Osteoblast (primary cell): ENCODE results near the gene ATXN7L1. TPM values are rescaled to one million over a fixed set of nuclear protein-coding genes. Genes with fewer than 3 reads are reported as not detected.

Experiments used
- DNase-seq: peaks from one replicate; pipeline ENCODE4 v3.0.0; 2011; ENCODE audit warnings: low spot score, mixed read lengths; ENCODE audit not compliant: insufficient read length; ENCODE audit errors: missing footprints
- H2AFZ ChIP-seq: 2 replicates; pipeline ENCODE4 v1.6.0; 2011; ENCODE audit warnings: mild to moderate bottlenecking, low read length
- H3K27ac ChIP-seq: 2 replicates; pipeline ENCODE4 v1.5.1; 2011; ENCODE audit warnings: mild to moderate bottlenecking, low read depth, low read length, moderate library complexity
- H3K27me3 ChIP-seq: 2 replicates; pipeline ENCODE4 v1.6.0; 2012; ENCODE audit warnings: mild to moderate bottlenecking, control low read depth, inconsistent platforms, low read length, moderate library complexity; ENCODE audit not compliant: insufficient read depth
- H3K36me3 ChIP-seq: 2 replicates; pipeline ENCODE4 v1.5.1; 2011; ENCODE audit warnings: mild to moderate bottlenecking, low read length, control low read depth, moderate library complexity; ENCODE audit not compliant: insufficient read depth
- H3K4me1 ChIP-seq: 2 replicates; pipeline ENCODE4 v1.5.1; 2011; ENCODE audit warnings: mild to moderate bottlenecking, low read length, control low read depth, moderate library complexity; ENCODE audit not compliant: insufficient read depth
- H3K4me2 ChIP-seq: 2 replicates; pipeline ENCODE4 v1.6.0; 2011; ENCODE audit warnings: mild to moderate bottlenecking, low read length; ENCODE audit not compliant: insufficient read depth
- H3K4me3 ChIP-seq: fragments of 200-600 bp; sonication (generic); 3 replicates; pipeline ENCODE4 v1.5.1; 2012; ENCODE audit warnings: mild to moderate bottlenecking, low read length, inconsistent platforms; ENCODE audit not compliant: insufficient read depth
- H3K79me2 ChIP-seq: 2 replicates; pipeline ENCODE4 v1.6.0; 2012; ENCODE audit warnings: mild to moderate bottlenecking, low read length, control low read depth, inconsistent platforms; ENCODE audit not compliant: insufficient read depth
- H3K9me3 ChIP-seq: 2 replicates; pipeline ENCODE4 v1.5.1; 2011; ENCODE audit warnings: low read depth, low read length, control low read depth
- H4K20me1 ChIP-seq: 2 replicates; pipeline ENCODE4 v1.6.0; 2012; ENCODE audit warnings: mild to moderate bottlenecking, low read length, control low read depth; ENCODE audit not compliant: insufficient read depth
- CTCF ChIP-seq: IDR thresholded peaks from 2 replicates; pipeline ENCODE4 v1.5.1; 2011; ENCODE audit warnings: mild to moderate bottlenecking, low read depth, low read length, moderate library complexity; ENCODE audit errors: extremely low read depth
- total RNA-seq: library from RNA; depleted of rRNA; stranded (reverse); fragments of >200 nt; gene quantifications from 2 replicates; pipeline ENCODE4 v1.2.3, GENCODE V29; 2012

ATXN7L1 gene
- total RNA-seq, 1 donor, result 9.0 TPM

GRCh38 chr7:105680505-105681187 lies 195.8 kb downstream of the ATXN7L1 start:
- H3K4me2 ChIP-seq, result no peak overlapping the region
- H3K79me2 ChIP-seq, result no peaks in the 10 kb centered on the region
- H3K4me3 ChIP-seq, result no peak overlapping the region
- no peak overlapping the region for H3K27ac ChIP-seq
- H3K9me3 ChIP-seq, result no peaks in the 10 kb centered on the region
- no peaks in the 10 kb centered on the region for H3K4me1 ChIP-seq
- no peaks in the 10 kb centered on the region for H3K27me3 ChIP-seq
- peaks cover 23% of the 10 kb centered on the region for H4K20me1 ChIP-seq
- TF ChIP-seq CTCF, result no peak
- DNase-seq, result no peak
- H2AFZ ChIP-seq, result no peak overlapping the region
- no peaks in the 10 kb centered on the region for H3K36me3 ChIP-seq

GRCh38 chr7:105678811-105679495 lies 197.4 kb downstream of the ATXN7L1 start:
- Histone ChIP-seq H3K27me3 (no peaks in the 10 kb centered on the region), H3K9me3 (no peaks in the 10 kb centered on the region), H4K20me1 (peaks cover 22% of the 10 kb centered on the region), H3K4me1 (no peaks in the 10 kb centered on the region), H3K27ac (no peak overlapping the region), H3K36me3 (no peaks in the 10 kb centered on the region), H3K79me2 (no peaks in the 10 kb centered on the region), H2AFZ (peak overlapping the region; percentile 49), H3K4me2 (peak overlapping the region; percentile 67), H3K4me3 (peak overlapping the region; percentile 57)
- no peak for TF ChIP-seq CTCF
- DNase-seq, result no peak

GRCh38 chr7:105677817-105678573 lies 198.4 kb downstream of the ATXN7L1 start:
- no peak overlapping the region for H3K27ac ChIP-seq
- H3K4me2 ChIP-seq, result no peak overlapping the region
- no peak for DNase-seq
- H3K36me3 ChIP-seq, result no peaks in the 10 kb centered on the region
- no peak overlapping the region for H3K4me3 ChIP-seq
- H2AFZ ChIP-seq, result no peak overlapping the region
- no peaks in the 10 kb centered on the region for H3K27me3 ChIP-seq
- H4K20me1 ChIP-seq, result peaks cover 23% of the 10 kb centered on the region
- H3K4me1 ChIP-seq, result no peaks in the 10 kb centered on the region
- no peak for TF ChIP-seq CTCF
- no peaks in the 10 kb centered on the region for H3K79me2 ChIP-seq
- no peaks in the 10 kb centered on the region for H3K9me3 ChIP-seq

GRCh38 chr7:105677410-105677730 lies 199.0 kb downstream of the ATXN7L1 start:
- Histone ChIP-seq H2AFZ (no peak overlapping the region), H3K4me2 (no peak overlapping the region), H3K27ac (no peak overlapping the region), H3K36me3 (no peaks in the 10 kb centered on the region), H3K79me2 (no peaks in the 10 kb centered on the region), H3K4me3 (no peak overlapping the region), H3K4me1 (no peaks in the 10 kb centered on the region), H4K20me1 (peaks cover 22% of the 10 kb centered on the region), H3K9me3 (no peaks in the 10 kb centered on the region), H3K27me3 (no peaks in the 10 kb centered on the region)
- DNase-seq, result no peak
- TF ChIP-seq CTCF, result no peak
